GM20000 (cell line): ENCODE data around the gene AFTPH.

ENCODE experiments used
- DNase-seq: peaks from one replicate; pipeline ENCODE4 v3.0.0; 2012; ENCODE audit warnings: low spot score
- TF ChIP-seq, protein P1 (sequence below): IDR thresholded peaks from 2 replicates; pipeline ENCODE4 v1.5.1; 2012; ENCODE audit warnings: mild to moderate bottlenecking, control low read depth; ENCODE audit errors: extremely low read depth, missing control alignments

The AFTPH gene

GRCh38 chr2:64593035-64593655 is 69.0 kb downstream of the AFTPH start:
- TF ChIP-seq, protein P1, sequence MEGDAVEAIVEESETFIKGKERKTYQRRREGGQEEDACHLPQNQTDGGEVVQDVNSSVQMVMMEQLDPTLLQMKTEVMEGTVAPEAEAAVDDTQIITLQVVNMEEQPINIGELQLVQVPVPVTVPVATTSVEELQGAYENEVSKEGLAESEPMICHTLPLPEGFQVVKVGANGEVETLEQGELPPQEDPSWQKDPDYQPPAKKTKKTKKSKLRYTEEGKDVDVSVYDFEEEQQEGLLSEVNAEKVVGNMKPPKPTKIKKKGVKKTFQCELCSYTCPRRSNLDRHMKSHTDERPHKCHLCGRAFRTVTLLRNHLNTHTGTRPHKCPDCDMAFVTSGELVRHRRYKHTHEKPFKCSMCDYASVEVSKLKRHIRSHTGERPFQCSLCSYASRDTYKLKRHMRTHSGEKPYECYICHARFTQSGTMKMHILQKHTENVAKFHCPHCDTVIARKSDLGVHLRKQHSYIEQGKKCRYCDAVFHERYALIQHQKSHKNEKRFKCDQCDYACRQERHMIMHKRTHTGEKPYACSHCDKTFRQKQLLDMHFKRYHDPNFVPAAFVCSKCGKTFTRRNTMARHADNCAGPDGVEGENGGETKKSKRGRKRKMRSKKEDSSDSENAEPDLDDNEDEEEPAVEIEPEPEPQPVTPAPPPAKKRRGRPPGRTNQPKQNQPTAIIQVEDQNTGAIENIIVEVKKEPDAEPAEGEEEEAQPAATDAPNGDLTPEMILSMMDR, result no peak
- no peak for DNase-seq

DNA sequence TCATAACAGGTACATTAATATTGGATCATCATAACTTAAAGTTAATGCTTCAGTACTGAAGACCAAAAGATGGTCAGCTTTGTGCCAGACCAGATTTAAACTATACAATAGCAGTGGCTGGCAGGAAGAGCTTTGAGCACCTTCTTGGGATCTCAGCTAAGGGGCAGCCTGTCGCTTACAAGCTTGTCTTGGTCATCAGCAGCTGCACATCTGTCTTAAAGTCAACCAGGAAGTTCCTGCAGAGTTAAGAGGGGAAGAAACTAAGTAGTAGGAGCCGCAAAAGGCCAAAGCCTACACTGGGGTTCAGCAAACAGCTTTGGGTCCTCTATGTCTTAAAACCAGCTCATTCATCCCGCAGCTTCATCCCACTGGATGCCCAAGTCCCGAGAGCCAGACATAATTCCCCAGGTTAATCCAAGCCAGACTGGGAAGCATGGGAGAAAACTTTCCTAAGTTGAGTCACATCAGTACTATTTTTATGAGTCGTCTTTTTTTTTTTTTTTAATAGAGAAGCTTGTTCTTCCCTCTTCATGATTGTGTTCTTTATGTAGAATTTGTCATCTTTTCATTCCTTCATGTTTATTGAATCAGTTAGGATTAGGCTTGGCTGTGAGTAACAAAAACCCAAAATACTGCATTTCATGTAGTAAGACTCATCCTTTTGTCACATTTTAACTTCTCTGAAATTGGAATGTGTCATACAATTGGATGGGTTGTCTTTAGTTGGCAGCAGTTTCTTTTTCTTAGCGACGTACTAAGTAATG is 70.3 kb downstream of the AFTPH start:
- TF ChIP-seq, protein P1, result no peak
- DNase-seq, result no peak

DNA sequence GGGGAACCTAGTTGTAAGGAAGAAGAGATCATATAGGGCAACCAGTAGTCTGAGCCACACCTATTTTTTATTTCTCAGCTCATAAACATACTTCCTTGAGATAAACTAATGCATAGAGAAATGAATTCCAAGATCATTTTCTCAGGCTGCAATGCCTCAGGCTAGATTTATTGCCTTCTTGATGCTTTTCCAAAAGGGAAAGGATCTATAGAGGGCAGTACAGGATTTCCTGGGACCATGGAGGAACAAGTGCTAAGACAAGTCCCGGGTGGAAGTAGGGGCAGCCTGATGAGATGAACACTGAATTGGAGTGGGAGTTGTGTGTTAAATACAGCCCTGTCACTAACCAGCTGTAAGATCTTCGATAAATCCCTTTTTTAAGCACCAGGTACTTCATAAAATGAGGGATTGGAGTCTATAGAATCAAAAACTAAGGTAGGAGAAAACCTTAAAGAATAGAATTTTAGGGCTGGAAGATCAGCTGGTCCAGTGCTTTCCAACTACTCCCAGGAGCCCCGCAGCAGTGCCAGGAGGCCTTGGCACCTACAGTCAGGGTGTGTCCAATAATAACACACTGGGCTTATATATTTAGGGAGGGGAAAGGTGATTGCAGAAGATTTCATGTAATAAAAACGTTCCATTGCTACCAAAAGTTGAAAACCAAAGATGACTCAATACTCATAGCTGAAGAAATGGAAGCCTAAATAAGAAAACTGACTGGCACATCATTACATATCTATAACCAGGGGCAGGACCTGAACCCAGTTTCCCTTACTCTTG is 71.5 kb downstream of the AFTPH start:
- DNase-seq, result no peak

GRCh38 chr2:64598226-64598625 is 74.1 kb downstream of the AFTPH start:
- TF ChIP-seq, protein P1, result no peak
- no peak for DNase-seq

More for the DNA sequence above, 71.5 kb downstream of the AFTPH start:
- TF ChIP-seq, protein P1, result no peak

DNA sequence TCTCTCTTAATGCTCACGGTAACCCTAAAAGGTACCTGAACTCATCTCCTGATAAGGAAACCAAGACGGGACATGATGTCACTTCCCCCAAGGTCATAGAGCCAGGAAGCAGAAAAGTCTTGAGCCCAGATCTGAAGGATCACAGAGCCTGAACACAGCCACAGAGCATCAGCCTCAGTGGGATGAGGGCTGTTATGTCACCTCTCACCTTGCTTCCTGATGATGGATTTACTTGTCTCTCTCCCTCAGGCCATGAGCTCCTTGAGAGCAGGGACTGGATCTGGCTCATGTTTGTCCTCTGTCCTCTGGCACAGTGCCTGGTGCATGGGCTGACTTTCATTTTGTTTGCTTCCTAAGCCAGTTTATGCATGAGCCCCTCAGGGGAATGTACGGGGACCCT is 75.3 kb downstream of the AFTPH start:
- TF ChIP-seq, protein P1, result no peak
- no peak for DNase-seq

DNA sequence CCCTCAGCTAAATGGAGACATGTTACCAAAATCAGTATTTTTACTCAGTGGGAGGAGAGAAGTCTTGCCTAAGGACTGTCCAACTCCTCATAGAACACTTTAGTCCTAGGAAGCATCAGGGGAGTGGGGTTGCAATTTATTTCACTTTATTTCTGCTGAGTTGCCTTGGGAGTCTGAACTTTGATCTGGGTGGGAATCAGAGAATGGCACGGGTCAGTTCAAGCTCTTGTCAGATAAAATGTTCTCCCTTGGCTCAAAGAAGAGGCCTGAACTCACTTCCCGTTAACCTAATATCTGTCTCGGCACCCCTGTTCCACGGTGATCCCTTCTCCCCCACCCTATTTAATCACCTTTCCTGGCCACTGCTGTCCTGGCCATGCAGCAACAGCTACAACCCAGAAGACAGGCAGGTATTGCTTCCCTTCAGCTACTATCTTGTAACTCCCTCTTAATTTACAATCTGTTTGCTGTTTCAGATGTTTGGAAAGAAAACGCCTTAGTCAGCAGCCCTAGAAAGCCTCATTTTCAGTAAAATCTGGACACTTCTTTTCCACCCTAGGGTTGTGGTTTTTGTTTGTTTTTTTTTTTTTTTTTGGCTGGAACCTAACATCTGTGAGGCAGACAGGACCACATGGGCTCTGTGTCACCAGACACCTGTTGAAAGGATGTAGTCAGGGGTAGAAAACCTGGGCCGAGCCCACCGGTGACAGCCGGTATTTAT is 77.1 kb downstream of the AFTPH start:
- TF ChIP-seq, protein P1, result no peak
- no peak for DNase-seq
